ENCODE data around the gene DNAJC15. TPM values are rescaled to one million over a fixed set of nuclear protein-coding genes. Genes with fewer than 3 reads are reported as not detected.

DNAJC15 gene
- total RNA-seq, 1 donor from 2014 or later, result 20.7 TPM

GRCh38 chr13:43077046-43077445 is 53.7 kb downstream of the DNAJC15 start:
- DNase-seq (ENCODE audit: low spot score), result no peak
- intact Hi-C loops (cut with DNase I), result loop anchor here (5.0 to 10.0 kb wide), 2 partner anchors 110 to 798 kb away; partner anchors contain the start of genes CCDC122 and LACC1

- intact Hi-C loops (cut with DNase I), result loop anchor here (5.0 to 10.0 kb wide), 2 partner anchors 110 to 797 kb away; partner anchors contain the start of genes CCDC122 and LACC1
These were observed 54.1 kb downstream of the DNAJC15 start for GRCh38 chr13:43077461-43077860.

GRCh38 chr13:43077906-43078305 is 54.5 kb downstream of the DNAJC15 start:
- DNase-seq (ENCODE audit: low spot score), result no peak
- intact Hi-C loops (cut with DNase I), result loop anchor here (5.0 to 10.0 kb wide), 2 partner anchors 111 to 797 kb away; partner anchors contain the start of genes CCDC122 and LACC1

More at GRCh38 chr13:43077461-43077860, 54.1 kb downstream of the DNAJC15 start:
- DNase-seq (ENCODE audit: low spot score), result no peak

GRCh38 chr13:43078399-43078798 is 55.0 kb downstream of the DNAJC15 start:
- no peak for DNase-seq (ENCODE audit: low spot score)
- intact Hi-C loops (cut with DNase I), result loop anchor here (5.0 to 10.0 kb wide), 2 partner anchors 111 to 796 kb away; partner anchors contain the start of genes CCDC122 and LACC1

GRCh38 chr13:43079392-43079931 is 56.1 kb downstream of the DNAJC15 start:
- intact Hi-C loops (cut with DNase I), result loop anchor here (5.0 to 10.0 kb wide), 2 partner anchors 112 to 795 kb away; partner anchors contain the start of genes CCDC122 and LACC1
- DNase-seq (ENCODE audit: low spot score), result no peak

- no peak for DNase-seq (ENCODE audit: low spot score)
- intact Hi-C loops (cut with DNase I), result no loop called here
These were observed 56.8 kb downstream of the DNAJC15 start for GRCh38 chr13:43080199-43080598.

GRCh38 chr13:43081866-43082265 is 58.5 kb downstream of the DNAJC15 start:
- DNase-seq (ENCODE audit: low spot score), result no peak
- intact Hi-C loops (cut with DNase I), result no loop called here

- no peak for DNase-seq (ENCODE audit: low spot score)
- intact Hi-C loops (cut with DNase I), result no loop called here
These were observed 60.4 kb downstream of the DNAJC15 start for GRCh38 chr13:43083750-43084149.

GRCh38 chr13:43085545-43085944 is 62.2 kb downstream of the DNAJC15 start:
- intact Hi-C loops (cut with DNase I), result loop anchor here (5.0 kb wide), 1 partner anchor 717 kb away; no protein-coding TSS in a partner anchor
- DNase-seq (ENCODE audit: low spot score), result no peak

GRCh38 chr13:43086181-43086580 is 62.8 kb downstream of the DNAJC15 start:
- intact Hi-C loops (cut with DNase I), result loop anchor here (5.0 kb wide), 1 partner anchor 716 kb away; no protein-coding TSS in a partner anchor
- DNase-seq (ENCODE audit: low spot score), result no peak

GRCh38 chr13:43088093-43088511 is 64.7 kb downstream of the DNAJC15 start:
- intact Hi-C loops (cut with DNase I), result loop anchor here (5.0 kb wide), 1 partner anchor 714 kb away; no protein-coding TSS in a partner anchor

GRCh38 chr13:43089912-43090498 is 66.6 kb downstream of the DNAJC15 start:
- intact Hi-C loops (cut with DNase I), result loop anchor here (5.0 kb wide), 1 partner anchor 712 kb away; no protein-coding TSS in a partner anchor
- DNase-seq (ENCODE audit: low spot score), result no peak

More at GRCh38 chr13:43088093-43088511, 64.7 kb downstream of the DNAJC15 start:
- no peak for DNase-seq (ENCODE audit: low spot score)

- intact Hi-C loops (cut with DNase I), result no loop called here
- DNase-seq (ENCODE audit: low spot score), result no peak
These were observed 71.5 kb downstream of the DNAJC15 start for GRCh38 chr13:43094901-43095300.

GRCh38 chr13:43095771-43096719 is 72.7 kb downstream of the DNAJC15 start:
- intact Hi-C loops (cut with DNase I), result no loop called here

GRCh38 chr13:43100667-43101066 is 77.3 kb downstream of the DNAJC15 start:
- intact Hi-C loops (cut with DNase I), result no loop called here
- DNase-seq (ENCODE audit: low spot score), result no peak

More at GRCh38 chr13:43095771-43096719, 72.7 kb downstream of the DNAJC15 start:
- DNase-seq (ENCODE audit: low spot score), result no peak

- intact Hi-C loops (cut with DNase I), result no loop called here
- no peak for DNase-seq (ENCODE audit: low spot score)
These were observed 78.9 kb downstream of the DNAJC15 start for GRCh38 chr13:43102304-43102703.

GRCh38 chr13:43107780-43108179 is 84.4 kb downstream of the DNAJC15 start:
- intact Hi-C loops (cut with DNase I), result no loop called here
- no peak for DNase-seq (ENCODE audit: low spot score)

GRCh38 chr13:43110036-43110435 is 86.7 kb downstream of the DNAJC15 start:
- intact Hi-C loops (cut with DNase I), result no loop called here
- DNase-seq (ENCODE audit: low spot score), result no peak

- intact Hi-C loops (cut with DNase I), result no loop called here
- DNase-seq (ENCODE audit: low spot score), result no peak
These were observed 87.3 kb downstream of the DNAJC15 start for GRCh38 chr13:43110658-43111057.
